Measurements from ENCODE around the gene S100B.

Gene S100B

GRCh38 chr21:46553993-46554392 lies 50.9 kb downstream of the S100B start:
- no peak for TF ChIP-seq CTCF (IDR thresholded peaks at IDR 0.05; ENCODE audit: low read depth, low read length, missing control alignments)
- DNase-seq (ENCODE audit: extremely low read depth, low read depth), result no peak
- no peak overlapping the region for H3K4me3 ChIP-seq (replicated peaks; ENCODE audit: low read depth, low read length)

- TF ChIP-seq CTCF (IDR thresholded peaks at IDR 0.05; ENCODE audit: low read depth, low read length, missing control alignments), result no peak
- no peak for DNase-seq (ENCODE audit: extremely low read depth, low read depth)
- H3K4me3 ChIP-seq (replicated peaks; ENCODE audit: low read depth, low read length), result no peak overlapping the region
Measured at GRCh38 chr21:46552865-46553379, 52.0 kb downstream of the S100B start.

GRCh38 chr21:46552274-46552673 lies 52.6 kb downstream of the S100B start:
- TF ChIP-seq CTCF (IDR thresholded peaks at IDR 0.05; ENCODE audit: low read depth, low read length, missing control alignments), result no peak
- no peak overlapping the region for H3K4me3 ChIP-seq (replicated peaks; ENCODE audit: low read depth, low read length)
- DNase-seq (ENCODE audit: extremely low read depth, low read depth), result no peak

GRCh38 chr21:46551636-46552241 lies 53.1 kb downstream of the S100B start:
- TF ChIP-seq CTCF (IDR thresholded peaks at IDR 0.05; ENCODE audit: low read depth, low read length, missing control alignments), result no peak
- no peak overlapping the region for H3K4me3 ChIP-seq (replicated peaks; ENCODE audit: low read depth, low read length)
- DNase-seq (ENCODE audit: extremely low read depth, low read depth), result no peak

GRCh38 chr21:46550116-46550941 lies 54.6 kb downstream of the S100B start:
- DNase-seq (ENCODE audit: extremely low read depth, low read depth), result no peak
- H3K4me3 ChIP-seq (replicated peaks; ENCODE audit: low read depth, low read length), result no peak overlapping the region
- TF ChIP-seq CTCF (IDR thresholded peaks at IDR 0.05; ENCODE audit: low read depth, low read length, missing control alignments), result no peak

- TF ChIP-seq CTCF (IDR thresholded peaks at IDR 0.05; ENCODE audit: low read depth, low read length, missing control alignments), result no peak
- H3K4me3 ChIP-seq (replicated peaks; ENCODE audit: low read depth, low read length), result no peak overlapping the region
- no peak for DNase-seq (ENCODE audit: extremely low read depth, low read depth)
Measured at GRCh38 chr21:46549650-46550049, 55.2 kb downstream of the S100B start.

All from HFF-Myc (cell line).